MCF 10A (cell line): ENCODE measurements around the gene THADA. TPM values are rescaled to one million over a fixed set of nuclear protein-coding genes. Genes with fewer than 3 reads are reported as not detected.
A peak's percentile ranks its signal among the peaks of the same experiment; 100 is the strongest.

Experiments
- BruUV-seq: library from RNA; stranded (reverse); fragments of 400-500 nt; replicated peaks from 2 replicates; lab custom pipeline; 2021; lab: Mats Ljungman, UMichigan
- CTCF ChIA-PET: fragments of 300-600 bp; sonication (Branson Sonifier 250); formaldehyde crosslinking; extraction: SDS; loops from one replicate; lab custom pipeline; 2021; ENCODE audit warnings: antibody characterized with exemption, inconsistent platforms; lab: Yijun Ruan, JAX
- POLR2A ChIA-PET: fragments of 300-600, 350-650 bp; sonication (Branson Sonifier 250); formaldehyde crosslinking; extraction: SDS; loops from one replicate; lab custom pipeline; 2020; ENCODE audit warnings: antibody characterized with exemption, inconsistent platforms; lab: Yijun Ruan, JAX
- DNase-seq: peaks from one replicate; pipeline ENCODE4 v3.0.0-alpha.2; 2018; ENCODE audit not compliant: unreplicated experiment
- H3K27ac Mint-ChIP-seq: one replicate; pipeline ENCODE4 v1.8.0; 2022; ENCODE audit warnings: mild to moderate bottlenecking, low read depth, mixed read lengths; ENCODE audit not compliant: unreplicated experiment
- H3K27me3 Mint-ChIP-seq: one replicate; pipeline ENCODE4 v1.8.0; 2022; ENCODE audit warnings: mixed read lengths; ENCODE audit not compliant: insufficient read depth, unreplicated experiment
- H3K36me3 Mint-ChIP-seq: one replicate; pipeline ENCODE4 v1.8.0; 2022; ENCODE audit warnings: mild to moderate bottlenecking, moderate library complexity, mixed read lengths; ENCODE audit not compliant: insufficient read depth, unreplicated experiment
- H3K4me1 Mint-ChIP-seq: one replicate; pipeline ENCODE4 v1.8.0; 2022; ENCODE audit warnings: mixed read lengths; ENCODE audit not compliant: insufficient read depth, unreplicated experiment
- H3K4me3 Mint-ChIP-seq: one replicate; pipeline ENCODE4 v1.8.0; 2022; ENCODE audit warnings: mild to moderate bottlenecking, moderate library complexity, mixed read lengths; ENCODE audit not compliant: unreplicated experiment
- H3K9me3 Mint-ChIP-seq: one replicate; pipeline ENCODE4 v1.8.0; 2022; ENCODE audit warnings: mixed read lengths; ENCODE audit not compliant: unreplicated experiment
- CTCF ChIP-seq: fragments of 200-600 bp; IDR thresholded peaks from one replicate; pipeline ENCODE4 v1.8.0; 2022; ENCODE audit warnings: antibody characterized with exemption, mild to moderate bottlenecking; ENCODE audit not compliant: unreplicated experiment
- intact Hi-C: fragments of 100-400 bp; cut with micrococcal nuclease; formaldehyde crosslinking; loops from 2 replicates; pipeline ENCODE4 v1.14.1; 2022
- total RNA-seq: library from RNA; stranded (reverse); gene quantifications from 2 replicates; pipeline ENCODE4 v1.2.3, GENCODE V29; 2022

THADA gene
- total RNA-seq, 1 experiment from 2014 or later: 49.8 TPM

GRCh38 chr2:43315482-43315881 lies 280.4 kb downstream of the THADA start:
- peaks cover 20% of the 10 kb centered on the region for H3K4me1 Mint-ChIP-seq
- H3K4me3 Mint-ChIP-seq: no peak overlapping the region
- intact Hi-C loops: no loop called here
- ChIA-PET POLR2A (no interaction called here), CTCF (interaction anchor here (0.6 kb wide), 1 partner anchor 26 kb away, joined by 3 read pairs; no protein-coding TSS in a partner anchor)
- no peak for TF ChIP-seq CTCF
- no peak for DNase-seq
- BruUV-seq: no TSS peak
- peaks cover 29% of the 10 kb centered on the region for H3K36me3 Mint-ChIP-seq
- H3K27ac Mint-ChIP-seq: no peak overlapping the region
- no peaks in the 10 kb centered on the region for H3K9me3 Mint-ChIP-seq
- H3K27me3 Mint-ChIP-seq: no peaks in the 10 kb centered on the region

- intact Hi-C loops: no loop called here
- ChIA-PET CTCF (interaction anchor here (1.1 kb wide), 1 partner anchor 137 kb away, joined by 3 read pairs; no protein-coding TSS in a partner anchor), POLR2A (interaction anchor here (0.6 to 1.2 kb wide), 3 partner anchors 23 to 112 kb away, joined by 3 read pairs; no protein-coding TSS in a partner anchor)
- no TSS peak for BruUV-seq
- no peak for TF ChIP-seq CTCF
- DNase-seq: no peak
- Mint-ChIP-seq H3K4me3 (no peak overlapping the region), H3K36me3 (peaks cover 19% of the 10 kb centered on the region), H3K27me3 (no peaks in the 10 kb centered on the region), H3K9me3 (no peaks in the 10 kb centered on the region), H3K4me1 (peaks cover 24% of the 10 kb centered on the region), H3K27ac (no peak overlapping the region)
Measured at GRCh38 chr2:43314299-43314927, 281.4 kb downstream of the THADA start.

- Mint-ChIP-seq H3K36me3 (peaks cover 13% of the 10 kb centered on the region), H3K9me3 (no peaks in the 10 kb centered on the region), H3K27me3 (no peaks in the 10 kb centered on the region), H3K4me3 (no peak overlapping the region), H3K27ac (peak overlapping the region; percentile 63), H3K4me1 (peaks cover 24% of the 10 kb centered on the region)
- TF ChIP-seq CTCF: no peak
- ChIA-PET POLR2A (interaction anchor here (0.5 to 1.9 kb wide), 5 partner anchors 12 to 323 kb away, joined by 3 to 11 read pairs (median 3); partner anchors contain the start of gene PLEKHH2), CTCF (interaction anchor here (1.1 kb wide), 1 partner anchor 136 kb away, joined by 3 read pairs; no protein-coding TSS in a partner anchor)
- intact Hi-C loops: no loop called here
- DNase-seq: no peak
- BruUV-seq: no TSS peak
Measured at GRCh38 chr2:43313642-43314017, 282.2 kb downstream of the THADA start.

GRCh38 chr2:43312755-43313641 lies 282.8 kb downstream of the THADA start:
- ChIA-PET CTCF (interaction anchor here (0.7 to 1.2 kb wide), 3 partner anchors 25 to 453 kb away, joined by 3 to 5 read pairs (median 3); no protein-coding TSS in a partner anchor), POLR2A (interaction anchor here (0.8 to 1.9 kb wide), 6 partner anchors 11 to 227 kb away, joined by 3 to 11 read pairs (median 4); no protein-coding TSS in a partner anchor)
- Mint-ChIP-seq H3K4me3 (no peak overlapping the region), H3K27ac (peak overlapping the region; percentile 63), H3K27me3 (no peaks in the 10 kb centered on the region), H3K4me1 (peaks cover 24% of the 10 kb centered on the region), H3K9me3 (no peaks in the 10 kb centered on the region), H3K36me3 (peaks cover 13% of the 10 kb centered on the region)
- no TSS peak for BruUV-seq
- TF ChIP-seq CTCF: no peak
- peak; percentile 76 for DNase-seq
- intact Hi-C loops: no loop called here
